HCT116 (cell line): ENCODE data around the gene CS.

Experiments used
- POLR2A ChIP-seq: IDR thresholded peaks from 2 replicates; pipeline ENCODE4 v1.7.0; 2011; ENCODE audit warnings: borderline replicate concordance; ENCODE audit not compliant: insufficient read depth, insufficient read length; ENCODE audit errors: extremely low read depth
- TF ChIP-seq, protein P1 (sequence below), 3 experiments: fragments of 200-600 bp in 1 of 3; sonication (generic) in 1 of 3; IDR thresholded peaks in 2 of 3; conservative IDR thresholded peaks in 1 of 3; 2 replicates each; pipeline ENCODE4 v1.5.1; 2012 to 2017; ENCODE audit warnings: low read depth in 2 of 3, low read length in 2 of 3, antibody characterized with exemption in 1 of 3, borderline replicate concordance in 1 of 3, control low read depth in 1 of 3, mild to moderate bottlenecking in 1 of 3, mixed read lengths in 1 of 3, mixed run types in 1 of 3, moderate library complexity in 1 of 3; ENCODE audit not compliant: insufficient read depth in 1 of 3

DNA sequence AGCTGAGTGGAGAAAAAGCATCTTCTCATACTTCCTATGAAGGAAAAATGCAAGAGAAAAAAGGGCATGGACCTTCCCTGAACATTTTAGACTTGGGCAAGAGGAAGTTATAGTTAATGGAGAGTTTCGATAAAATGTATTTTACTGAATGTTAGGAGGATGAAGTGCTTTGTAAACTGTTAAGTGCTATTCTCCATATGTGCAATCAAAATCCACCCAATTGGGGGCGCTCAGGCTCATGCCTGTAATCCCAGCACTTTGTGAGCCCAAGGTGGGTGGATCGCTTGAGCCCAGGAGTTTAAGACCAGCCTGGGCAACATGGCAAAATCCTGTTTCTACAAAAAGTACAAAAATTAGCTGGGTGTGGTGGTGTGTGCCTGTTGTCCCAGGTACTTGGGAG is 17.5 kb upstream of the CS start:
- TF ChIP-seq POLR2A, result no peak
- TF ChIP-seq, protein P1, sequence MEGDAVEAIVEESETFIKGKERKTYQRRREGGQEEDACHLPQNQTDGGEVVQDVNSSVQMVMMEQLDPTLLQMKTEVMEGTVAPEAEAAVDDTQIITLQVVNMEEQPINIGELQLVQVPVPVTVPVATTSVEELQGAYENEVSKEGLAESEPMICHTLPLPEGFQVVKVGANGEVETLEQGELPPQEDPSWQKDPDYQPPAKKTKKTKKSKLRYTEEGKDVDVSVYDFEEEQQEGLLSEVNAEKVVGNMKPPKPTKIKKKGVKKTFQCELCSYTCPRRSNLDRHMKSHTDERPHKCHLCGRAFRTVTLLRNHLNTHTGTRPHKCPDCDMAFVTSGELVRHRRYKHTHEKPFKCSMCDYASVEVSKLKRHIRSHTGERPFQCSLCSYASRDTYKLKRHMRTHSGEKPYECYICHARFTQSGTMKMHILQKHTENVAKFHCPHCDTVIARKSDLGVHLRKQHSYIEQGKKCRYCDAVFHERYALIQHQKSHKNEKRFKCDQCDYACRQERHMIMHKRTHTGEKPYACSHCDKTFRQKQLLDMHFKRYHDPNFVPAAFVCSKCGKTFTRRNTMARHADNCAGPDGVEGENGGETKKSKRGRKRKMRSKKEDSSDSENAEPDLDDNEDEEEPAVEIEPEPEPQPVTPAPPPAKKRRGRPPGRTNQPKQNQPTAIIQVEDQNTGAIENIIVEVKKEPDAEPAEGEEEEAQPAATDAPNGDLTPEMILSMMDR (IDR thresholded peaks at IDR 0.05 in 2 of 3, conservative IDR thresholded peaks at IDR 0.05 in 1 of 3; ENCODE audit: borderline replicate concordance in 1 of 3, insufficient read depth in 1 of 3, low read depth in 2 of 3, low read length in 2 of 3), result peak in 1 of 3 experiments; percentile 23; a peak in 2 of 6 replicates
